22Rv1 (cell line): ENCODE data around the gene FBN1.

Experiments used
- H3K27ac ChIP-seq: fragments of 450-650 bp; 2 replicates; pipeline ENCODE4 v1.5.1; 2017
- ZFX ChIP-seq: fragments of 450-650 bp; IDR thresholded peaks from 2 replicates; pipeline ENCODE4 v1.6.1; 2017; ENCODE audit warnings: antibody characterized with exemption, borderline replicate concordance
- TF ChIP-seq, protein P1 (sequence below): fragments of 450-650 bp; IDR thresholded peaks from 2 replicates; pipeline ENCODE4 v1.5.1; 2017; ENCODE audit warnings: mild to moderate bottlenecking

The FBN1 gene

DNA sequence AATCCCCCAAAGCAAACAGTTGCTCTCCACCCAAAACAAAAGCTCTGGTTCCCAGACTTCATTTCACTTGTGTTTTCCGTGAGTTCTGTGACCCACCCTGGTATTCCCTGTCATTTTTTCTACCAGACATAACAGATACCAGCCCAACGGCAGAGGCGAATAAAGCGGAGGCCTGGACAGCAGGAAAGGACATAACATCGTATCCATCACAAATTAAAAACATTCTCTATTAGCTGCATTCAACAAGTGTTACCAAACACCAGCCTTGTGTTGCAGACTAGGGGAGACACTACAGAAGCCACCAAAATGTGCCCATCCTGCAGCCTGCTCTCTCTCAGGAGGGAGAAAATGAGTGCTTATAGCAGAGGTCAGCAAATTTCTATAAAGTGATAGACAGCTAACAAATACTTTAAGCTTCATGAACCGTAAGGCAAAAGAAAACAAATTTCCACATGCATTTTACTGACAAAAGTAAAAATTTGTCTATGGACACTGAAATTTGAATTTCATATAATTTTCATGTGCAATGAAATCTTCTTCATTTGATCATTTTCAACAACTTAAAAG lies 7.1 kb upstream of the FBN1 start:
- no peak for TF ChIP-seq ZFX
- TF ChIP-seq, protein P1, sequence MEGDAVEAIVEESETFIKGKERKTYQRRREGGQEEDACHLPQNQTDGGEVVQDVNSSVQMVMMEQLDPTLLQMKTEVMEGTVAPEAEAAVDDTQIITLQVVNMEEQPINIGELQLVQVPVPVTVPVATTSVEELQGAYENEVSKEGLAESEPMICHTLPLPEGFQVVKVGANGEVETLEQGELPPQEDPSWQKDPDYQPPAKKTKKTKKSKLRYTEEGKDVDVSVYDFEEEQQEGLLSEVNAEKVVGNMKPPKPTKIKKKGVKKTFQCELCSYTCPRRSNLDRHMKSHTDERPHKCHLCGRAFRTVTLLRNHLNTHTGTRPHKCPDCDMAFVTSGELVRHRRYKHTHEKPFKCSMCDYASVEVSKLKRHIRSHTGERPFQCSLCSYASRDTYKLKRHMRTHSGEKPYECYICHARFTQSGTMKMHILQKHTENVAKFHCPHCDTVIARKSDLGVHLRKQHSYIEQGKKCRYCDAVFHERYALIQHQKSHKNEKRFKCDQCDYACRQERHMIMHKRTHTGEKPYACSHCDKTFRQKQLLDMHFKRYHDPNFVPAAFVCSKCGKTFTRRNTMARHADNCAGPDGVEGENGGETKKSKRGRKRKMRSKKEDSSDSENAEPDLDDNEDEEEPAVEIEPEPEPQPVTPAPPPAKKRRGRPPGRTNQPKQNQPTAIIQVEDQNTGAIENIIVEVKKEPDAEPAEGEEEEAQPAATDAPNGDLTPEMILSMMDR: no peak
- no peak overlapping the region for H3K27ac ChIP-seq

DNA sequence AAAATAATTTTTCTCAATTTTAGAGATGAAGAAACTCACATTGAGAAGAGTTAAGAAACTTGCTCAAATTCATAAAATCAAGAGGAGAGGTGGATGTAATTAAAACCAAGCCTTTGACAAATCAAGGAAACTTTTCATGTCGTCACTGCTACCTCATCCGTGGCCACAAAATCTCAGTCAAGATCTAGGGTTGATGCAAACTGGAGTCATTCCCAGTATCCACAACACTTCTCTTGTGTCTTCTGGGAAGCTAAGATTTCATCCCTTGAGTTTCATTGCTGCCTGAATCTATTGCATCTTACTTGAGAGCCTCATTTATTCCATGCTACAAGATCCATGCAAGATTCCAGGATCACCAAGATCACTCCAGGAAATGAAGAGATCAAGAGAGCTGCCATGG lies 5.4 kb upstream of the FBN1 start:
- no peak overlapping the region for H3K27ac ChIP-seq
- no peak for TF ChIP-seq ZFX
- TF ChIP-seq, protein P1: no peak

DNA sequence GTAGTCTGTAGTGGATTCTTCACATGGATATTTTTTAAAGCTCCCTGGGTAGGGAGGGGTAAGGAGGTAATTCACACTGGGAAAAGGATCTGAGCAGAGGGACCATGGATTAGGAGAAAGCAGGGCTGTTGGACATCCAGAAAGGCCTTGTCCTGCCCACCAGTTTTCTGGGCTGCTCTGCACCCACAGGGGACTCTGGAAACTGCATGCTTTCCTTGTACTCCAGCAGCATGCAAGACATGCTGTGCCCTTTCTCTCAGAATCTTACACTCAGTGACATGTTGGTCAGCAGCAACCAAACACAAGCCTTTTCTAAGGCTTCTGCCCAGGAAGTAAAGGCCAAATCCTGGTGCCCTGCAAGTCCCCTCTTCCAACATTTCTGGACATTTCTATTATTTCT lies 2.5 kb upstream of the FBN1 start:
- H3K27ac ChIP-seq: no peak overlapping the region
- TF ChIP-seq, protein P1: no peak
- TF ChIP-seq ZFX: no peak

DNA sequence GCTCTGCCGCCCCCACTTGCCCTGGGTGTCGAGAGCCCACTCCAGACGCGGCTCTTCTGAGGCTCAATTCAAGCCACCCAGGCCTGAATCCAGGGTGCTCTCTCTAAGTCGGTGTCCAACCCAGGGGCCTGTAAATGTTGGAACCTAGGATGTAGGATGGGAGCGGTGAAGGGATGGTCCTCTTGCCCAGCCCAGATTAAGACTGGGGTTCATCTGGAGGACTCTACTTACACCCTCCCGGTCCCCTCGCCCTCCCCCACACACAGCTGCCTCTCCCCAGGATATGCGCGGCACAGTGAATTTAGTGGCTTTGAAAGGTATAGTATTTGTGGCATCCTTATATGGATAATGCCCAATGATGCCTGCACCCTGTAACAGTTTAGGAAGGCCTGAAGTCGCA lies 822 bp upstream of the FBN1 start:
- TF ChIP-seq, protein P1: no peak
- TF ChIP-seq ZFX: no peak
- no peak overlapping the region for H3K27ac ChIP-seq

DNA sequence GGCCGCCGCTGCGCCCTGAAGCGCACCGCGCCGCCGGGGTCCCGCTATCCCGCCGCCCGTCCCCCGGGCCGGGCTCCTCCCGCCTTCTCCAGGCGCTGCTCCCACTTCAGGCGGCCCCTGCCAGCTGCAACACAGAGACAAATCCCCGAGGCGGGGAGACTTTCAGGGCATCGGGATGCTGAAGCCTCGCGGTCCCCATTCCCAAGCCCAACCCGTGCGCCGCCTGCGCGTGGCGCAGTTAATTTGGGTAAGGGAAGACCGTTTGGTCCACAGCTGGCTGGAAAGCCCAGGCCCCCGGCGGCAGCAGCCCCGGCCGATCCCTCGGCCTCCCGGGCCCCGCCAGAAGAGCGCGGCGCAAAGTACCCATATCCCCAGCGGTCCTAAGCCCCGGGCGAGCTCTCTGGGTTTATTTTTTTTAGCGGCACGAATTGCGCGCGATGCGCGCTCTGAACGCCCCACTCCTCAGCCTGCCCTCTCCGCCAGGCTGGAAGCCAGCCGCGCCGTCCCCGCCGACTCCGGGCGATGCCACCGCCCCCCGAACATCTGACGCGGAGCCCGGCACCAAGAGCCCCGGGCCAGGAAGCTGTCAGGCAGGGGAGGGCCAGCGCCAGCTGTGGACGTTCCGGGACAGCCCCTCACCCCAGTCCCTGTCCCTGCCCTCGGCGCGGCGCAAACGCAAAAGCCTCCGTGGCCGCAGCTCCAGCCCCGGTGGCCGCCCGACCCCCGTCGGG lies 517 bp downstream of the FBN1 start:
- no peak overlapping the region for H3K27ac ChIP-seq

DNA sequence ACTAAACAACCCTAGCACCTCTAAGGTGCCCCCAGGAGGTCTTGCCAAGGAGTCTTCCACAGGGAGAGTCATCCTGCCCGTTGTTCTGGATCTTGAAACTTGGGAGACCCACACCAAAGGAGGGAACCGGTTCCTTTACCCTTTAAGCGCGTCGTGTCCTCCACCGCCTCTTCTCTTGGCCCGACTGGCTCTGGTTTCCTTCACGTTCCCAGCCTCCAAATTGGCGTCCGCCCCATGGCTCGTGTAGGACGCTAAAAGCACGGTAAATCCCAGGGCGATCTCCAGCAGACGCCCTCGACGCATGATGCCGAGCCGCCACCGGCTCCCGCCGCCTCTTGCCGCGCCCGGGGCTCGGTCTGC lies 1.1 kb downstream of the FBN1 start:
- H3K27ac ChIP-seq: no peak overlapping the region
- TF ChIP-seq ZFX: no peak
- TF ChIP-seq, protein P1: no peak

More for the DNA sequence above, 517 bp downstream of the FBN1 start:
- no peak for TF ChIP-seq ZFX
- TF ChIP-seq, protein P1: no peak

DNA sequence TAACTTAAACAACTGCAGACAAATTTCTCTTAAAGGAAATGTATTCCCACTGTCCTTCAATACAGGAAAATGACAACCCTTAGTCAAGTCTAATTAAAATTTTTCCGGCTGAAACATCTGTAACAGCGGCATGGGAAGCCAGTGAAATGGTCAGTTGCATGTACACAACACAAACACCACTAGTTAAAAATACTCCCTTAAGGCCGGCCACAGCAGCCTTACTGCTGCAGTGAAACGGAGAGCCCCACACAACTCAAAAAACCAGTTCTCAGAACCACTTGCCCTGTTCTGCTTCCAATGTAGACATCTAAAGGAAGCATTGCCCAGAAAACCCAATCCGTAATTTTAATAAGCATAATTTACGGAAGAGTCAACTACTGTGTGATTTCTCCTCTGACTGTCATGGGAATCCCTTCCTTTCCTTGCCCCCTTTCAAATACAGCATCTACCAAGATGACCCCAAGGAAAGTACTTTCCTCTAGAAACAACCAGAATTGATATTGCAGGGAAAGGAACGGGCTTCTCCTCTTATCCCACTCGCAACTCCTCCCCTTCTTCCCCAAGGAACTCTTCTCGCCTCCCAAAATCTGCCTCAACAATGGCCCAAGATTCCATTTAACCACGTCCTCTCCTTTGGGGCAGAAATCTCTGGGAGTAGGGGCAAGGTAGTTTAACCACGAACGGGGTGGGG lies 1.6 kb downstream of the FBN1 start:
- TF ChIP-seq ZFX: no peak
- TF ChIP-seq, protein P1: no peak
- no peak overlapping the region for H3K27ac ChIP-seq
